Thyroid gland (tissue), 4 donors: ENCODE data around the gene ACTL6B.

Source experiments
- CTCF ChIP-seq, 6 experiments: fragments of 200-600 bp in 3 of 6; fragments of 450-650 bp in 3 of 6; sonication (generic) in 3 of 6; IDR thresholded peaks; one replicate each; pipeline ENCODE4 v1.5.1; 2016 to 2019; ENCODE audit warnings: antibody characterized with exemption in 6 of 6, mild to moderate bottlenecking in 2 of 6, inconsistent platforms in 1 of 6, moderate library complexity in 1 of 6
- POLR2A ChIP-seq, 2 donors: fragments of 450-650 bp; IDR thresholded peaks; one replicate each; pipeline ENCODE4 v1.6.1; 2017; ENCODE audit warnings: antibody characterized with exemption in 2 of 2, mild to moderate bottlenecking in 2 of 2, moderate library complexity in 1 of 2

- no peak for TF ChIP-seq CTCF (IDR thresholded peaks at IDR 0.05)
- no peak for TF ChIP-seq POLR2A (IDR thresholded peaks at IDR 0.05)
Observed at GRCh38 chr7:100598425-100598824, 57.8 kb downstream of the ACTL6B start.
